Jurkat, Clone E6-1 (cell line): ENCODE data around the gene PCNX2.
"Not testable (repeated sequence)": the region's sequence is repeated elsewhere in the genome, so short reads cannot be mapped to it uniquely, and the experiment has no call there.

Experiments
- DNase-seq: peaks from one replicate; pipeline ENCODE4 v3.0.0-alpha.2; 2011; ENCODE audit warnings: low read depth, low spot score
- H3K4me3 ChIP-seq: 2 replicates; pipeline ENCODE4 v1.5.1; 2011; ENCODE audit warnings: mild to moderate bottlenecking, low read length, control low read depth, moderate library complexity

Gene PCNX2

DNA sequence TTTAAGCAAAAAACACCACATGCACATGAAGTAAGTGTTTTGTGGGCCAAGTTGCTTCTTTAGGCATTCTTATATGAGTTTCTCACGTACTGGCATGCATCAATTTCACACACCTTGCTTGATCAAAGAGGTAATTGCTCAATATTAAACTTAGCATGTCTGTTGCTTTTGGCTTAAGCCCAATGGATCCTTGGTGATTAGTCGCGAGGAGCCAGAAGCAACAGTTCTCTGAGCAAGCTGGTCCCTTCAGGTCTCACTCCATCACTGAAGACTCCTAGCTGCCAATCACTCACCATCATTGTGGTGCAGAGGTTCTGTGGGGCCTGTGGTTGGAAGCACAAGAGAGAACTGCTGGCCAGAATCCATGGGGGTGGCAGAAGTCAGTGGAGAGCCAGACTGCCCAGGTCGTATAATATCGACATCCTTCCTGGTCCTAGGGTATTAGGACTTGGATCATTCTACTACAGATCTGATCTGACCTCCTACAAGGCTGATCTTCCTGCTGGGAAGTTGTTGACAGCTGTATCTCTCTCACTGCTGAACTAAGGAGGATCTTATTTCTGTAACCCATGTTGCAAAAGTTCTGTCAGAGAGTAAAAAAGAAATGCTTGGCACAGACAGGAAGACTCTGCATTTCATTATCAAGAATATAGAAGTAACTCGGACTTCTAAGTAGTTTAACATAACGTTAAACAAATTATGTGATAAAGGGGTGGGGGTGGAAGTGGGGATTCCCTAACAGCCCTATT, 204.6 kb downstream of the PCNX2 start:
- DNase-seq: no peak
- no peak overlapping the region for H3K4me3 ChIP-seq

DNA sequence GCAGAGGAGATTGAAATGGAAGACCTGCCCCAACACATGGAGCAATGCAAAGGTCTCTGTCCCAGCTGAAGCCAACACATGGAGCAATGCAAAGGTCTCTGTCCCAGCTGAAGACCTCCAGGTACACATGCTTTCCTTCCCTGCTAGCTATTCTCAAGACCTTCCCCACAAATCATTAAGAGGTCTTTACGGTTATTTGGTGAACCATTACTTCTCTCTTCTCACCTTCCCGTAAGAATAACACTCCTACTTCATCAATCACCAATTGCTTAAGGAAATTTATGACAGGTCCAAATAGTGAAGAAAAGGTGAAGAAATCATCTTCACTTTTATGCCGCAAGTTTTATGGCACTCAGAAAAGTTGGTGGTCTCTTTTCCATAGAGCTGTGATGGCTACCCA, 206.3 kb downstream of the PCNX2 start:
- DNase-seq: no peak

DNA sequence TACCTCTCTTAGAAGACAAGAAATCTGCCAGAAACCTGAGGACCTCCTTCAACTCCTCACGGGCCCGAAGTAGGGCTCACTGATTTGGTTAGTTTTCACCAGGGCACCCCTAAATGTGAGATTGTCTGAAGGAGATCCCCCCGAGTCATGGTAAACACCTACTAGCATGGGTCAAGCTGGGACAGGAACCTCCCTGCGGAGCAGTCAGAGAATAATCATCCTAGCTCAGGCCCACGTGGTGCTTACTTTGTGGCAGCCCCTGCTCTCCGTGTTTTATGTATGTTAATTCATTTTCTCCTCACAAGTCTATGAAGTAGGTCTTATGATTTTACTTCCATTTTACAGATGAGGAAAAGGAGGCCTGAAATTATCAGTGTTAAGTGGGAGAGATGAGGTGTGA, 206.9 kb downstream of the PCNX2 start:
- H3K4me3 ChIP-seq: no peak overlapping the region
- no peak for DNase-seq

More for the DNA sequence above, 206.3 kb downstream of the PCNX2 start:
- H3K4me3 ChIP-seq: no peak overlapping the region

DNA sequence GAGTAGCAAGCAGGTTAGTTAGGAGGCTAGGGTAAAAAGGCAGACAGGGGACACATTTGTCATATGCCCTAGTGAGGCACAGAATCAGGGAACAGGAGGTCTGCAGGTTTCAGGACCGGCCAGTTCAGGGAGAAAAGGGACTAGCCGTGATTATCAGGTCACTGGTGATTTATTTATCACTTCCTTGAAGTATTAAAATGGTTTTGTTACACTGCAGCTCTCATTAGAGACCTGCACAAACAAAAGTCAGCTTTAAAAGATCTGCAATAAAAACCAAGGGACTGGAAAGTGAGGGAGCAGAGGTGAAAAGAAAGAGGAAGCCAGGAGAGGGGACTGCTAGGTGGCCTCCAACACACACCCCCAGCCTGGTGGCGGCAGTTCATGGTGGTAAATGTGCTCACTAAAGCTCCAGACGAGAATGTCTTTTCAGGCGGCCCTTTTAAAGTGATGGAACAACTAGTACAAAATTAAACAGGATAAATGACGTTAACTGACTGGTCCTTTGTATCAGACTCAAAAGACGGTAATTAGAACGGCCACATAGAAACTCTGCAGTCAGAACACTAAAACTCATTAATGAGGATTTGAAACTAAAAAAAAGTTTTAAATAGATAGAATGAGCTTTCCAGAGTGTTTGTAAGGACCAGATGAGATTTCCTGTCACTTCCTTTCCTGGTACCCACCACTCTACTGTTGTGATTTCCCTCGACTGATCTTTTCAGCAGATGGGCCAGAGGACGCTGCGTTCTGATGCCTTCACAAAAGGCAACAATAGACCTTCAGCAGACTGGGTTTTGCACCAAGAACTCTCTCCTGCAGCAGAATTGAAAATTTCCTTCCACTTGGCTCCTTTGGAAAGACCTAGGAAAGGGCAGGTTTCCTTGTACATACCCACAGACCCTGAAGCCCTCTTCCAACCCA, 208.3 kb downstream of the PCNX2 start:
- H3K4me3 ChIP-seq: no peak overlapping the region
- no peak for DNase-seq

DNA sequence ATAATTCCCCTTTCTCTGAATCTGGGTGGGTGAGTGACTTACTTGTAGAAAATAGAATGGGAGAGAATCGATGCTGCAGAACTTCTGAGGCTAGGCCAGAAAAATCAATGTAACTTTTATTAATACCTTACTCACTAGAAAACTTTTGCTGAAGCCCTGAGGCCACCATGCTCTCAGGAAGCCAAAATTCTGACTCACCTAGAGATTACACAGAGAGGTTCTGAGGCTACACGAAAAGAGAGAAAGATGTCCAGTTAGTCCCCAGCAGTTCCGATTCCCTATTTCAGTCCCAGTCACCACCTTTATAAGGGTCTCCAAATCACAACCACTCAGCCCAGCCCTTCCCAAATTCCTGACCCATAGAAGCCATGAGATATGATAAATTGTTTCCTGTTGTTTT, 210.0 kb downstream of the PCNX2 start:
- no peak overlapping the region for H3K4me3 ChIP-seq
- DNase-seq: no peak

DNA sequence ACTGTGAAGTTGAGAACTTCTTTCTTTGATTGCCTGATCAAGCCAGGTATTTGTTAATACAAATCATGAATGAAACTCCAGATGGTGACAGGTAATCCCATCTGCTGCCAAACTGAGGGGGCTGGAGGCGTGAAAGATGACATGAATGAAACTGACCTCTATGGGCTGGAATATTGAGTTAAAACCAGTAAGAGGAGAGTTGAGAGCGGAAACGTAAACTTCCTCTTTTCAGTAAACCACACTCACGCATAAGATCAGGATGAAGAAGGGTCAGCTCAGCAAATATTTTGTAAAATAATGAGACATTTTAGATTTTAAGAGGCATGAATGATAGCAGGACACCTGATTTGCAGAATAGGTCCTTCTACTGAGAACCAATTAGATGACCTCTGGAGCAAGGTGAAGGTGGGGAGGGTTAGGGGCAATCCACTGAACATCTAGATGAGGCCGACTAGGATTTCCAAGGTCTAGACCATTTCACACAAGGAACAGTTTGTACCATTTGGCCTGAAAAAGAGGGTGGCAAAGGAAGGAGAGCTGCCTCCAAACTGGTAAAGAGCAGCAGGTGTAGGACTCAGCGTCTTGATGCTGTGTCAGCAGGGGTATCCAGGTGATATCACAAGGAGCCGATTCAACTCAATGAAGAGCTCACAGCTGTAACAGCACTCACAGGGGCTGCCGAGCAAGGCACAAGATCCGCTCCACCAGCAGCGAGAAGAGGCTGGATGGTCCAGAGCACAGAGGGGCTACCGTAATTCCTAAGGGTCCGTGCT, 212.6 kb downstream of the PCNX2 start:
- DNase-seq: no peak
- H3K4me3 ChIP-seq: no peak overlapping the region

DNA sequence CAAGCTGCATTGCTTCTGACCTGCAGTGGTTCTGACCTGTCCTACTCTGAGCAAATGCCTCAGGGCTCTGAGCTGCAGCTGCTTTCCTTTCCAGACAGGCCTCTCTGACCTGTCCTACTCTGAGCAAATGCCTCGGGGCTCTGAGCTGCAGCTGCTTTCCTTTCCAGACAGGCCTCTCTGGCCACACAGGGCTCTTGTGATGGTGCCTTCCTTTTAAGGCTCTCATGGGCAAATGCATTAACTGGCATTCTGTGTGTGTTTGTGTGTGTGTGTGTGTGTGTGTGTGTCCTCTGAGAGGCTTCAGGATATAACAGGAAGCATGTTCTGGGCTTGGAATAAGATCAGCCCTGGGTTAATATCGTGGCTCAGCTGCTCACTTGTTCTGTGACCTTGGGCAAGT, 213.8 kb downstream of the PCNX2 start:
- no peak overlapping the region for H3K4me3 ChIP-seq
- no peak for DNase-seq

DNA sequence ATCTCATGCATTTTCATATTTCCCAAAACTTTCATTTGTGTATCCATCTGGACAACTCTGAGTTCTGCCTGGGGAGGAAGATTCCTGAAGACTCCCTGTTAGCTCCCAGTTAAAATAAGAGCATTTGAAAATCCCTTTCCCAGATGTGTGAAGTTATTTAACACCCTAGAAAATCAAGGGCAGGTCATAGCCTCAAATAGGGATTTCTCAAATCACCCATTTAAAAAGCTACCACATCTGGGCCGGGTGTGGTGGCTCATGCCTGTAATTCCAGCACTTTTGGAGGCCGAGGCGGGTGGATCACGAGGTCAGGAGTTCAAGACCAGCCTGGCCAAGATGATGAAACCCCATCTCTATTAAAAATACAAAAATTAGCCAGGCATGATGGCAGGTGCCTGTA, 214.7 kb downstream of the PCNX2 start:
- not testable (repeated sequence) for DNase-seq, H3K4me3 ChIP-seq

DNA sequence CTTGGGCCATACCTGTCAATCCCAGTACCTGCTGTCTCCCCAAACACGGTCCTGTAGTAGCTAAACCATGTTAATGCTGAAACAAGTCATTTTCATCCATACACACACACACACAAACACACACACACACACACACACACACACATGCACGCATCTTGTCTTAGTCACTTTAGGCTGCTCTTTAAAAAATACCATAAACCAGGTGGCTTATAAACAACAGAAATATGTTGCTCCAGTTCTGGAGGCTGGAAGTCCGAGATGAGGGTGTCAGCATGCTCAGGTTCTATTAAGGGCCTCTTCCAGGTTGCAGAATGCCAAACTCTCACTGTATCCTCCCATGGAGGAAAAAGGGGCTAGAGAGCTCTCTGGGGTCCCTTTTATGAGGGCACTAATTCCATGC, 215.2 kb downstream of the PCNX2 start:
- DNase-seq: no peak
- no peak overlapping the region for H3K4me3 ChIP-seq

DNA sequence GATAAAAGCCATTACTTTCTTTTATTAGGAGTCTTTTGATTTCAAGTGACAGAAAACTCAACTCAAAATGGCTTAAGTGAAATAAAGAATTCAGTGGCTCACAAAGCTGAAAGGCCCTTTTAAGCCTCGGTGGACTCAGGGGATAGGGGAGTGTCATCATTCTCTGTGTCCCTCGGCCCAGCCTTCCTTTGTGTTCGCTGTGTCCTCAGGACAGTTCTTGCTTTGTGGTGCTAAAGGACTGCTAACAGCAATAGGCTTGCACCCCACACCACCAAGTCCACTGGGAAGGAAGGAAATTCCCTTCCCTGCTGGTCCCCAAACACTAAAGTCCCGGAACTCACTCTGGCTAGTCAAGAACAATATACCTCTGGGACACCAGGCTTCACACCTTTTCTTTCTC, 216.0 kb downstream of the PCNX2 start:
- DNase-seq: no peak
- no peak overlapping the region for H3K4me3 ChIP-seq

DNA sequence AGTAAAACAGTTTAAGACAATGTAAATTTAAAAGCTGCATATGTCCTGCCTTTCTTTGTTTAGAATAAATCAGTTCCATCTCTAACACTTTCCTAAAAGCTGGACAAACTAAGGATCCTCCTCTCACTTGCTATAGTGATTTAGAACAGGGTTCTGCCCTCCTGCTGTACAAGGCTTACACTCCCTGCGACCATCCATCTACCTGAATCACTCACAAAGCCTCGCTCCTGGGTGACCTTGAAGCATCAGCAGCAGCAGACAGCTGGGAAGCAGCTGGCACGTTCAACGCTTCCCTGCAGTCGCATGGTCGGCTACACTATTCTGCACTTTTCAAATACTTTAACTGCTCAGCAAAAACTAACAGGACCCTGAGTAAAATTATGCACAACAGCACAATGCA, 217.1 kb downstream of the PCNX2 start:
- H3K4me3 ChIP-seq: no peak overlapping the region
- no peak for DNase-seq

DNA sequence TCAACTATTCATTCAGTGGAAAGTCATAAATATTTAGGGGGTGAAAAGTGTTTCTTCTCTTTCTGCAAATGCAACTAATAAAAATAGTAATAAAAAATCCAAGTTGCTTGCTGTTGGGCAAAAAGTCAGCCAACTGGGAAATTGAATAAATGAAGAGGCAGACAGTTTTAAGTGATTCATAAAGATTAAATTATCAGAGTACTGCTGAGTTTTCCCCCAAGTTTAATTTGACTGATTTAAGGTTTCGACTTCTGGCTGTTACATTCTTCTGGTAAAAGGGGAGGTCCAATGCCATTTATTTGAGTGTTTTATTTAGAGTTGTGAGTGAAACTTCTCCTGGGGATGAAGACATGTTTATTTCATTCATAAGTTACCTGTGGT, 219.6 kb downstream of the PCNX2 start:
- no peak for DNase-seq
- H3K4me3 ChIP-seq: no peak overlapping the region

DNA sequence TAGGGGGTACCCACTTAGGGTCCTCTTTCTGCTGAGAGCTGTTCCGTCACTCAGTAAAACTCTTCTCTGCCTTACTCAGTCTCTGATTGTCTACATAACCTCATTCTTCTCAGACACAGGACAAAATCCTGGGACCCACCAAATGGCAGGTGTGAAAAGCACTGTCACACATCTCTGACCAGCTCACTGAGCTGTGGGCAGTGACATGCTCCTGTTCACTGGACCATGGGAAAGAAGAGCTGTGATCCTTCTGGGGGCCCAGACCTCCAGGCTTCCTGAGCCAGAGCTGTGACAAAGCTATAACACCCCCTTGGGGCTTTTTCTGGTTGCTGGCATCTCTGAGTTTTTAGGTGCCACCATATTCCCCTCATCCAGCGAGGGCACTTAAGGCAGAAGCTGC, 229.4 kb downstream of the PCNX2 start:
- DNase-seq: no peak
- H3K4me3 ChIP-seq: no peak overlapping the region

DNA sequence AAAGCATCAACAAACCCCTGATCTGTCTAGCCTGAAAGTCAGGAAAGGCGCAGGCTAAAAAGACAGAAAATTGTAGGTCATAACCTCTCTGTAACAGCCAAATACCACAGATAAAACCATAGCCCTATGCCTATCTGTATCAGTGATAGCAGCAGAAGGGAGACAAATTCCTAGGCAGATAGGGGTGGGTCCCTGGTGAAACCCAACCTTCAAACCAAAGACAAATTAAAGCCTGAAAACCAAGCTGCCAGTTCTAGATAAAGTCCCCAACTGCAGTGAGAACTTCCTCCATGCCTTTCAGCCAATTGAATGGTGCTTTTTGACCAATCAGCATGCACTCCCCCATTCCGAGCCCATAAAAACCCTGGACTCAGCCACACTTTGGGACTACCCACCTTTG, 229.8 kb downstream of the PCNX2 start:
- no peak for DNase-seq
- H3K4me3 ChIP-seq: no peak overlapping the region

DNA sequence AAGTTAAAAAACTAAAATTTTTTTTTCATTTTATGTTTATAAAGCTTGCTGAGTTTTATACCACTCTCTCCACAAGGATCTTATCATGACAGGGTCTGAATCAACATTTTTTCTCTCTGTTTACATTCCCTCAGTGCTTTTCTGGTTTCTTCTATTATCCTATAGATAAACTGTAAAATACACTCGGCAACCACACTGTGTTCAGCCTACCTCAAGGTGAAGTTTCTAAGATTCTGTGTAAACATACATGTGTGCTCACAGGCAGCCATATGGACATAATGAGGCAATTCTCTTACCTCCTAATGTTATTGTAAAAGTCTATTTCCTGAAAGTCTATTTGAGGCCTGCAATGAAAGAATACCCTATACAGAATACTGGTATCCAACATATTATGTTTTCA, 230.5 kb downstream of the PCNX2 start:
- DNase-seq: no peak
- H3K4me3 ChIP-seq: no peak overlapping the region

DNA sequence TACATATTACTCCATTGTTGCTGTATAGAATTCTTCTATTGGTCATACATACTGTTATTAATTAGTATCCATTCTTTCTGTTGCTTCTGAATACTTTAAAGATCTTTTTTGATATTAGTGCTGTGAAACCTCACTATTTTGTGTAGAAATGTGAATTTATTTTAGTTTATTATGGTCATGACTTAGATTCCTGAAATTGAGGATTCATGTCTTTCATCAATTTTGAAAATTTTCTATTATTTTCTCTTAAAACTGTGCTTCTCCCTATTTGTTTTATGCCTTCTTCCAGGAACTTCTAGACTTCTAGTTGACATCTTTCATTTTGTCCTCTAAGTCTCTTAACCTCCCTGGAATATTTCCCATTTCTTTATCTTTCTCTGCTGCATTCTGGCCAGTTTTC, 232.1 kb downstream of the PCNX2 start:
- no peak for DNase-seq
- no peak overlapping the region for H3K4me3 ChIP-seq

DNA sequence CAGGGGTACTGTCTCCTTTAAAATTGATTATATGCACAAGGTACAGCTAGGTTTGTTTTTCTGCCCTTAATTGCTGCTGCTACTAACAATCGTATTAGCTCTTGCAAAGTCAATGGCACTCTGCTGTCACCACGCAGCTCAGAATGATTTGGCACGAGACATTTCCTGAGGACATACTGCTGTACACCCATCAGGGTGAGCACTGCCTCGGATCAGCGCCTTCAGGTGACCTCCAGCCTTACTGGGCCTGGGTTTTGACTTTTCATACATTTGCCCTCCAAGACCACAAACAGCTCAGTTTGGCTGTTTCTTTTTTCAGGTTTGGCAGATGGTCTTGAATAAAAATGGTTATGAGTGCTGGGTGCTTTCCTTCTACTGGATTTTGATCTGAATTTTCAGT, 234.3 kb downstream of the PCNX2 start:
- no peak overlapping the region for H3K4me3 ChIP-seq
- DNase-seq: no peak

DNA sequence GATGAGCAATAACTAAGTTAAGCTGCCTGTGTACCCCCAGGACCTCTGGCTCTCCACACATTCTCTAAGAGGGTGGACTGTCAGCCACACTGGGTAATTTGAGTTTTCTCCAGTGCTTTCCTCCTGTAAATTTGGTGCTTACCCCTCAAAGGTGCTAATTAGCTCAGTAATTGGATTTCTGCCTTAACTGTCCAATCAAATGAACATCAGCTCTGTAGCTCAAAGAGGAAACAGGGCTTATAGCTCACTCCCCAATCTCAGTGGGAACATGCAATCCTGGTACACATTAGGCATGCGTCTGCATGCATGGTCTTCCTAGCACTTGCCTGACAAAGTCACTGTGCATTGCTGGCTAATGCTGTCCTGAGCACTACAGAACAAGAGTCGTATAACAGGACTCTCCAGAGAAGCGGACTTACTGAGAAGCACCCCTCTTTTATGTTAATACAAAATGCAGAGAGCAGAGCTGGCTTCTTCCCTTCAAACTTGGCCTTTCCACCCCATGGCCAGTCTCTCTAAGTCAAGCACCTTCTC, 235.0 kb downstream of the PCNX2 start:
- DNase-seq: no peak
- no peak overlapping the region for H3K4me3 ChIP-seq

DNA sequence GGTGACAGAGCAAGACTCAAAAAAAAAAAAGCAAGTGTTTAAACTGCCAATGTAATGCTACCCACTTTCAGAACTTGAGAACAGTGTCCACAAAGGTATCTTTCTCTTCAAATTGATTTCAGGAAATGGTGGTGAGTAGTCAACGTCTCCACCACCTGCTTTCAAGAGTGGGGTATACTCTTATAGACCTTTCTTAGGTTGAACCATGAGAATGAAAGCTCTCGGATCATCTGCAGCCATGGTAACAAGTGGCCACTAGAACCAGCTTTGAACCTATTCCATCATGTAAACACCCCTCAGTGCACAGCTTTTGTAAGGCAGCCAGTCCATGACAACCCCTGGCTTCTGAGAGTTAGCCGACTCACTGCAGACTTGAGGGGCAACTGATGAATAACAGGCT, 237.7 kb downstream of the PCNX2 start:
- no peak overlapping the region for H3K4me3 ChIP-seq
- peak; percentile 22 for DNase-seq
